HepG2 (cell line): ENCODE results near the gene SMIM43. TPM values are rescaled to one million over a fixed set of nuclear protein-coding genes. Genes with fewer than 3 reads are reported as not detected.

Experiments
- ATAC-seq: fragments of 200-7000 bp; cut with Tn5 transposase; 3 replicates; pipeline ENCODE4 v1.9.1; 2020; ENCODE audit warnings: mild to moderate bottlenecking, moderate library complexity
- BruUV-seq: library from RNA; stranded (reverse); fragments of 400-500 nt; replicated peaks from 2 replicates; lab custom pipeline; 2021; lab: Mats Ljungman, UMichigan
- CTCF ChIA-PET: fragments of 300-600 bp; formaldehyde crosslinking; extraction: SDS; loops from one replicate; lab custom pipeline; 2021; ENCODE audit warnings: low total read pairs, inconsistent platforms, low intra/inter-chr PET ratio; lab: Yijun Ruan, JAX
- POLR2A ChIA-PET: fragments of 350-600 bp; sonication (Branson Sonifier 250); formaldehyde crosslinking; loops from one replicate; lab custom pipeline; 2020; ENCODE audit warnings: antibody characterized with exemption, inconsistent platforms; lab: Yijun Ruan, JAX
- DNase-seq: peaks from one replicate; pipeline ENCODE4 v3.0.0-alpha.2; 2015; ENCODE audit warnings: low spot score
- FAIRE-seq: peaks from 3 replicates; lab custom pipeline; 2011; peaks lifted over from hg19 to GRCh38; lab: Jason Lieb, UNC
- H2AFZ ChIP-seq: one replicate; pipeline ENCODE4 v1.6.1; 2011; ENCODE audit warnings: low read length, inconsistent platforms
- H3K27ac ChIP-seq: fragments of 300-600 bp; 3 replicates; pipeline ENCODE4 v1.8.0; 2011; ENCODE audit warnings: mixed run types, mild to moderate bottlenecking, mixed read lengths, low read length, inconsistent platforms; ENCODE audit not compliant: insufficient read depth; ENCODE audit errors: extremely low read length
- H3K27me3 ChIP-seq, 2 experiments: fragments of 200-600 bp in 1 of 2; 2 replicates in 1 of 2; 3 replicates in 1 of 2; pipeline versions ENCODE4 v1.6.0 to v1.8.0; 2011; ENCODE audit warnings: low read length in 2 of 2, mild to moderate bottlenecking in 2 of 2, moderate library complexity in 2 of 2, inconsistent platforms in 1 of 2; ENCODE audit not compliant: insufficient read depth in 2 of 2, control insufficient read depth in 1 of 2
- H3K36me3 ChIP-seq, 2 experiments: fragments of 200-600 bp in 1 of 2; replicated peaks in 1 of 2; 2 replicates in 1 of 2; 3 replicates in 1 of 2; pipeline versions ENCODE4 v1.5.1 to v1.8.0; 2011; ENCODE audit warnings: low read length in 2 of 2, inconsistent platforms in 1 of 2; ENCODE audit not compliant: insufficient read depth in 2 of 2, control insufficient read depth in 1 of 2
- H3K4me1 ChIP-seq: 2 replicates; pipeline ENCODE4 v1.5.1; 2012; ENCODE audit warnings: low read length, inconsistent platforms; ENCODE audit not compliant: insufficient read depth
- H3K4me2 ChIP-seq: 2 replicates; pipeline ENCODE4 v1.6.0; 2011; ENCODE audit warnings: low read depth, low read length, inconsistent platforms
- H3K4me3 ChIP-seq, 3 experiments: fragments of 200-600 bp in 1 of 3; sonication (generic), shearing (Covaris generic) in 1 of 3; replicated peaks in 1 of 3; 2 replicates each; pipeline ENCODE4 v1.5.1; 2011 to 2016; ENCODE audit warnings: low read length in 3 of 3, inconsistent platforms in 2 of 3, low read depth in 2 of 3, mild to moderate bottlenecking in 2 of 3, control low read depth in 1 of 3, mixed read lengths in 1 of 3; ENCODE audit not compliant: insufficient read depth in 1 of 3
- H3K79me2 ChIP-seq: one replicate; pipeline ENCODE4 v1.6.1; 2011; ENCODE audit warnings: low read length, inconsistent platforms; ENCODE audit not compliant: insufficient read depth
- H3K9ac ChIP-seq: 2 replicates; pipeline ENCODE4 v1.6.0; 2011; ENCODE audit warnings: mild to moderate bottlenecking, low read depth, low read length, inconsistent platforms; ENCODE audit not compliant: insufficient read depth
- H3K9me3 ChIP-seq: 2 replicates; pipeline ENCODE4 v1.5.1; 2012; ENCODE audit warnings: mild to moderate bottlenecking, low read length
- H4K20me1 ChIP-seq: 2 replicates; pipeline ENCODE4 v1.6.0; 2011; ENCODE audit warnings: inconsistent platforms, mild to moderate bottlenecking, low read length, moderate library complexity; ENCODE audit not compliant: insufficient read depth
- DR1 ChIP-seq: sonication (generic); formaldehyde crosslinking; IDR thresholded peaks from 2 replicates; pipeline ENCODE4 v1.8.0; 2021; ENCODE audit warnings: mild to moderate bottlenecking, missing genetic modification reagents, inconsistent platforms
- SOX6 ChIP-seq, 2 experiments: fragments of 450-650 bp in 1 of 2; sonication (generic) in 1 of 2; formaldehyde crosslinking in 1 of 2; IDR thresholded peaks; 2 replicates each; pipeline versions ENCODE4 v1.4.0 to v1.6.1; 2017 to 2020; ENCODE audit warnings: antibody characterized with exemption in 1 of 2, mild to moderate bottlenecking in 1 of 2, missing genetic modification reagents in 1 of 2
- WGBS: methylation state at CpG from one replicate; pipeline ENCODE4 v1.1.6; 2017; ENCODE audit warnings: low lambda C conversion rate; 5-methylcytosine and 5-hydroxymethylcytosine counted together
- in situ Hi-C: cut with HindIII; loops from 2 replicates; pipeline ENCODE4 v1.10.0; 2017; ENCODE audit warnings: low pct_unique_long_range_greater_than_20kb; ENCODE audit not compliant: extremely low pct_ligation_motif_present
- intact Hi-C: fragments of 100-400 bp; cut with micrococcal nuclease; formaldehyde crosslinking; loops from one replicate; pipeline ENCODE4 v1.10.0; 2022; ENCODE audit not compliant: unreplicated experiment
- polyA plus RNA-seq, 8 experiments: library from polyadenylated mRNA; depleted of rRNA in 3 of 8; stranded (reverse) in 7 of 8; unstranded in 1 of 8; fragments of >200 nt; fragmentation: Illumina TruSeq in 4 of 8; extraction: Trizol in 4 of 8; gene quantifications; 2 replicates each; pipeline versions ENCODE4 v1.2.1 to v1.2.3, GENCODE V29; 2011 to 2016; ENCODE audit warnings: low read depth in 4 of 8, missing spikeins in 1 of 8, mixed read lengths in 1 of 8; ENCODE audit not compliant: insufficient read depth in 1 of 8
- total RNA-seq, 5 experiments: library from RNA; depleted of rRNA; stranded (reverse); fragments of >200 nt; fragmentation: Illumina TruSeq; extraction: Trizol; gene quantifications; 2 replicates each; pipeline ENCODE4 v1.2.3, GENCODE V29; 2016; ENCODE audit warnings: low read depth in 1 of 5
- TF ChIP-seq, protein P1 (sequence below): IDR thresholded peaks from 2 replicates; pipeline ENCODE4 v1.6.1; 2016; ENCODE audit warnings: missing compliant biosample characterization, missing genetic modification reagents, borderline replicate concordance
- TF ChIP-seq, protein P2 (sequence below): sonication (generic); formaldehyde crosslinking; IDR thresholded peaks from 2 replicates; pipeline ENCODE4 v1.9.0; 2021; ENCODE audit warnings: mild to moderate bottlenecking, missing genetic modification reagents
- TF ChIP-seq, protein P3 (sequence below): sonication (generic); formaldehyde crosslinking; IDR thresholded peaks from 2 replicates; pipeline ENCODE4 v1.5.0; 2020; ENCODE audit warnings: missing genetic modification reagents, mild to moderate bottlenecking, borderline replicate concordance

SMIM43 gene
- total and polyA plus RNA-seq, 2 of the 13 experiments (the other 11 are each of a cell fraction or from before 2014, with no cell fraction given) = not detected

DNA sequence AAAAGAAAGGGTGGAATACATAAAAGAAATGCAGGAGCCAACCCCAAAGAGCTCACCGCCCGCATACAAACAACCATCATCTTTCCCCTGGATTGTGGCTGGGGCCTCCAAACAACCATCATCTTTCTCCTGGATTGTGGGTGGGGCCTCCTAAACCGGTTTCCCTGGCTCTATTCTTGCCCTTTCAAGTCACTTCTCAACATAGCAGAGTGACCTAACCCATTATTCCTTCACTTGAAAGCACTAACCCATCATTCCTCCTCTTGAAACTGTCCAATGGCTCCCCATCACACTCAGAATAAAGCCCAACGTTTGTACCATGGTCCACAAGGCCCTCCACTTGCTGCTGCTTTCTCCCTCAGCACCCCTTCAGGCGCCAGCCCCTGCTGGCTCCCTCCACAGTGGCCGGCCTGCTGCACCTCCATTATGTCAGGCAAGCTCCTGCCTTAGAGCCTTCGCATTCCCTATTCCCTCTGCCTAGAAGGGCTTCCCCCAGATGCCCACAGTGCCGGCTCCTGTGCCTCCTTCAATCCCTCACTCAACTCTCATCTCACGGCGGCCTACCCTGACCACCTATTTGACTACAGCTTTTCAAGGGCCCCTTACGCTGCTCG is 24.1 kb downstream of the SMIM43 start:
- no peak overlapping the region for H2AFZ ChIP-seq
- ChIA-PET CTCF (interaction anchor here (1.2 kb wide), 1 partner anchor 14 kb away, joined by 3 read pairs; no protein-coding TSS in a partner anchor), POLR2A (no interaction called here)
- no peak overlapping the region for H3K27ac ChIP-seq
- ATAC-seq = no peak
- no peaks in the 10 kb centered on the region for H3K79me2 ChIP-seq
- no peaks in the 10 kb centered on the region for H4K20me1 ChIP-seq
- in situ Hi-C loops (no loop called here), intact Hi-C loops (no loop called here)
- BruUV-seq = no TSS peak
- H3K36me3 ChIP-seq = no peaks in the 10 kb centered on the region
- no peak for FAIRE-seq
- 39% methylated on average over 12 of the region's 12 CpGs for WGBS
- H3K27me3 ChIP-seq = no peaks in the 10 kb centered on the region; a peak in 1 of 5 replicates
- TF ChIP-seq DR1 (CRISPR knock-in tag) = no peak
- TF ChIP-seq SOX6 (IDR thresholded peaks at IDR 0.05) = no peak
- no peak for TF ChIP-seq SOX6 (CRISPR knock-in tag; IDR thresholded peaks at IDR 0.05)
- TF ChIP-seq, protein P1, sequence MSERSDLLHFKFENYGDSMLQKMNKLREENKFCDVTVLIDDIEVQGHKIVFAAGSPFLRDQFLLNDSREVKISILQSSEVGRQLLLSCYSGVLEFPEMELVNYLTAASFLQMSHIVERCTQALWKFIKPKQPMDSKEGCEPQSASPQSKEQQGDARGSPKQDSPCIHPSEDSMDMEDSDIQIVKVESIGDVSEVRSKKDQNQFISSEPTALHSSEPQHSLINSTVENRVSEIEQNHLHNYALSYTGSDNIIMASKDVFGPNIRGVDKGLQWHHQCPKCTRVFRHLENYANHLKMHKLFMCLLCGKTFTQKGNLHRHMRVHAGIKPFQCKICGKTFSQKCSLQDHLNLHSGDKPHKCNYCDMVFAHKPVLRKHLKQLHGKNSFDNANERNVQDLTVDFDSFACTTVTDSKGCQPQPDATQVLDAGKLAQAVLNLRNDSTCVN (CRISPR knock-in tag) = no peak
- TF ChIP-seq, protein P2, sequence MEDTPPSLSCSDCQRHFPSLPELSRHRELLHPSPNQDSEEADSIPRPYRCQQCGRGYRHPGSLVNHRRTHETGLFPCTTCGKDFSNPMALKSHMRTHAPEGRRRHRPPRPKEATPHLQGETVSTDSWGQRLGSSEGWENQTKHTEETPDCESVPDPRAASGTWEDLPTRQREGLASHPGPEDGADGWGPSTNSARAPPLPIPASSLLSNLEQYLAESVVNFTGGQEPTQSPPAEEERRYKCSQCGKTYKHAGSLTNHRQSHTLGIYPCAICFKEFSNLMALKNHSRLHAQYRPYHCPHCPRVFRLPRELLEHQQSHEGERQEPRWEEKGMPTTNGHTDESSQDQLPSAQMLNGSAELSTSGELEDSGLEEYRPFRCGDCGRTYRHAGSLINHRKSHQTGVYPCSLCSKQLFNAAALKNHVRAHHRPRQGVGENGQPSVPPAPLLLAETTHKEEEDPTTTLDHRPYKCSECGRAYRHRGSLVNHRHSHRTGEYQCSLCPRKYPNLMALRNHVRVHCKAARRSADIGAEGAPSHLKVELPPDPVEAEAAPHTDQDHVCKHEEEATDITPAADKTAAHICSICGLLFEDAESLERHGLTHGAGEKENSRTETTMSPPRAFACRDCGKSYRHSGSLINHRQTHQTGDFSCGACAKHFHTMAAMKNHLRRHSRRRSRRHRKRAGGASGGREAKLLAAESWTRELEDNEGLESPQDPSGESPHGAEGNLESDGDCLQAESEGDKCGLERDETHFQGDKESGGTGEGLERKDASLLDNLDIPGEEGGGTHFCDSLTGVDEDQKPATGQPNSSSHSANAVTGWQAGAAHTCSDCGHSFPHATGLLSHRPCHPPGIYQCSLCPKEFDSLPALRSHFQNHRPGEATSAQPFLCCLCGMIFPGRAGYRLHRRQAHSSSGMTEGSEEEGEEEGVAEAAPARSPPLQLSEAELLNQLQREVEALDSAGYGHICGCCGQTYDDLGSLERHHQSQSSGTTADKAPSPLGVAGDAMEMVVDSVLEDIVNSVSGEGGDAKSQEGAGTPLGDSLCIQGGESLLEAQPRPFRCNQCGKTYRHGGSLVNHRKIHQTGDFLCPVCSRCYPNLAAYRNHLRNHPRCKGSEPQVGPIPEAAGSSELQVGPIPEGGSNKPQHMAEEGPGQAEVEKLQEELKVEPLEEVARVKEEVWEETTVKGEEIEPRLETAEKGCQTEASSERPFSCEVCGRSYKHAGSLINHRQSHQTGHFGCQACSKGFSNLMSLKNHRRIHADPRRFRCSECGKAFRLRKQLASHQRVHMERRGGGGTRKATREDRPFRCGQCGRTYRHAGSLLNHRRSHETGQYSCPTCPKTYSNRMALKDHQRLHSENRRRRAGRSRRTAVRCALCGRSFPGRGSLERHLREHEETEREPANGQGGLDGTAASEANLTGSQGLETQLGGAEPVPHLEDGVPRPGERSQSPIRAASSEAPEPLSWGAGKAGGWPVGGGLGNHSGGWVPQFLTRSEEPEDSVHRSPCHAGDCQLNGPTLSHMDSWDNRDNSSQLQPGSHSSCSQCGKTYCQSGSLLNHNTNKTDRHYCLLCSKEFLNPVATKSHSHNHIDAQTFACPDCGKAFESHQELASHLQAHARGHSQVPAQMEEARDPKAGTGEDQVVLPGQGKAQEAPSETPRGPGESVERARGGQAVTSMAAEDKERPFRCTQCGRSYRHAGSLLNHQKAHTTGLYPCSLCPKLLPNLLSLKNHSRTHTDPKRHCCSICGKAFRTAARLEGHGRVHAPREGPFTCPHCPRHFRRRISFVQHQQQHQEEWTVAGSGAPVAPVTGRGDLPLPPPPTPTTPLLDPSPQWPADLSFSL (CRISPR knock-in tag) = no peak
- TF ChIP-seq, protein P3, sequence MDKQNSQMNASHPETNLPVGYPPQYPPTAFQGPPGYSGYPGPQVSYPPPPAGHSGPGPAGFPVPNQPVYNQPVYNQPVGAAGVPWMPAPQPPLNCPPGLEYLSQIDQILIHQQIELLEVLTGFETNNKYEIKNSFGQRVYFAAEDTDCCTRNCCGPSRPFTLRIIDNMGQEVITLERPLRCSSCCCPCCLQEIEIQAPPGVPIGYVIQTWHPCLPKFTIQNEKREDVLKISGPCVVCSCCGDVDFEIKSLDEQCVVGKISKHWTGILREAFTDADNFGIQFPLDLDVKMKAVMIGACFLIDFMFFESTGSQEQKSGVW (CRISPR knock-in tag) = no peak
- no peak overlapping the region for H3K4me3 ChIP-seq
- no peak overlapping the region for H3K9ac ChIP-seq
- DNase-seq = no peak
- H3K4me1 ChIP-seq = no peaks in the 10 kb centered on the region
- H3K4me2 ChIP-seq = no peak overlapping the region
- H3K9me3 ChIP-seq = no peaks in the 10 kb centered on the region
